ENCODE data around the gene PFDN4.
"Not testable (repeated sequence)": the region's sequence is repeated elsewhere in the genome, so short reads cannot be mapped to it uniquely, and the experiment has no call there.

PFDN4 gene

DNA sequence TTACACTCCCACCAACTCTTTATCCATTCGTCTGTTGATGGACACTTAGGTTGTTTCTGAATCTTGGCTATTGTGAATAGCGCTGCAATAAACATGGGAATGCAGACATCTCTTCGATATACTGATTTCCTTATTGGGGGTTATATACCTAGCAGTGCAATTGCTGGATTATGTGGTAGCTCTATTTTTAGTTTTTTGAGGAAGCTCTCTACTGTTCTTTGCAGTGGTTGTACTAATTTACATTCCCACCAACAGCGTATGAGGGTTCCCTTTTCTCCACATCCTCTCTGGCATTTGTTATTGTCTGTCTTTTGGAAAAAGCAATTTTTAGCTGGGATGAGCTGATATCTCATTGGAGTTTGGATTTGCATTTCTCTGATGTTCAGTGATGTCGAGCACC, 4.6 kb upstream of the PFDN4 start:
- no peak for DNase-seq

DNA sequence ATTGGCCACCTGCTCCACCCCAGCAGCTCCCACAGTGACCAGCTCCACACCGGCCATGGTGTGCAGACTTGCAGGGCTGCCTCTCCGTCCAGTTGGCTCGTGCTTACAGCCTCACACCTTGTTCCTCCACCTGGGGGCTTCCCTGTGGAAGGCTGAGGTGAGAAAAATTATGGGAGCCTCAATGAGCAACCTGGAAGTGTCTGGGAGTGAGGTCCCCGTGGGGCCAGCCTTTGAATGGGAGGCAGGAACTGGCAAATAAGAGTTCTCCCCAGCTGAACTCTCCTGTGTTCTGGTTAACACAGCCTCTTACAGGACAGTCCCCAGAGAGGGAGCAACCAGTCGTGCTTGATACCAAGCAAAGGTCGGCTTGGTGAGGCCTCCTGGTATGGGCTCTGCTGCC, 3.8 kb upstream of the PFDN4 start:
- no peak for DNase-seq

- no peak for DNase-seq
These were observed 3.4 kb upstream of the PFDN4 start for GRCh38 chr20:54204481-54204880.

DNA sequence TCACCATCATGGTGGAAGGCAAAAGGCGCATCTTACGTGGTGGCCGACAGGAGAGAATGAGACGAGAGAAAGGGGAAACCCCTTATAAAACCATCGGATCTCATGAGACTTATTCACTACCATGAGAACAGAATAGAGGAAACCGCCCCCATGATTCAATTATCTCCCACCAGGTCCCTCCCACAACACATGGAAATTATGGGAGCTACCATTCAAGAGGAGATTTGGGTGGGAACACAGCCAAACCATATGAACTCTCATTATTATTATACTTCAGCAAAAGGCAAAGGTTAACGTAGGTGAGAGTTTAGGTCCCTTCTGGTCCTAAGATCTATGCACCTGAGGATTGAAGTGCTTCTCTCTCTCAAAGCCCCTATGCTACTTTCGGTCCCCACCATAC, 2.4 kb upstream of the PFDN4 start:
- DNase-seq, result no peak

DNA sequence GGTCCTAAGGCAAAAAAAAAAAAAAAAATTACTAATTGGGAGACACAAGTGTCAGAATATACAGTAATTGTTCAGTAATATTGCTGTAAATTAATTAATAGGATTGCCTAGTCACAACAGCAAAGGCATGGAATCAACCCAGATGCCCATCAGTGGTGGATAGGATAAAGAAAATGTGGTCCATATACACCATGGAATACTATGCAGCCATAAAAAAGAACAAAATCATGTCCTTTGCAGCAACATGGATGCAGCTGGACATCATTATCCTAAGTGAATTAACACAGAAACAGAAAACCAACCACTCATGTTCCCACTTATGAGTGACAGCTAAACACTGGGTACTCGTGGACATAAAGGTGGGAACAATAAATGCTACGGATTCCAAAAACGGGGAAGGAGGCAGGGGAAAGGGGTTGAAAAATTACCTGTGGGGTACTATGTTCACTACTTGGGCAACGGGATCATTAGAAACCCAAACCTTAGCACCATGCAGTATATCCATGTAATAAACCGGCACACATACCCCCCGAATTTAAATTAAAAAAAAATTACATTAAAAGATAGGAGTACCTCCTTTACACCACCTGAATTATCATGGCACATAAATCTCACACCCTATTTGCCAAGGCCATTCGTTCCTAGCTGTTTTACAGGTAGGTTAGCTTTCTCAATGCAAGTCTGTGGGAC, 689 bp upstream of the PFDN4 start:
- no peak for DNase-seq

DNA sequence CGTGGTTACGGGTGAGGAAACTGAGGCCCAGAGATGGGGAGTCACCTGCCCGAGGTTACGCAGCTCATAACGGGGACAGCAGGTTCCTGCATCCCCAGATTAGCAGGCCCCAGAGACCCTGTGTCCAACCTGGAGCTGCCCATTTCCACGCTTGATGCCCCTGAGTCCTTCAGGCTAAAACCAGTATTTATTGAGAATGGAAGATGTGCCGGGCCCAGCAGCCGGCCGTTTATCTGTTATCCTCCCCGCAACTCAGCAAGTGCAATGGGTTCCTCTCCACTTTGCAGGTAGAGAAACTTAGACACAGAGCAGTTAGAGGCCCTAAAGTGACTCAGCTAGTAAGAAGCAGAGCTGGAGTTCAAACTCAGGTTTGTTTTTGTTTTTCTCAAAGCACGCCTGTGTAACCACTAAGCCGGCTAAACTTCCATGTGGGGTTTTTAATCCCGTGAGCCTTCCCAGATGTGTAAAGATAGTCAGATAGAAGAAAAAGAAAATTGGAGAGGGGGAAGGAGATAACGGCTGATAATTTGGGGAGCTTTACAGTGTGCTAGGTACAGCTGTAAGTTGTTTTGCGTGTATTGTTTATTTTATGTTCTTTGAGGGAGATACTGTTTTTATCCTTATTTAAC, 775 bp downstream of the PFDN4 start:
- DNase-seq, result peak; percentile 61

DNA sequence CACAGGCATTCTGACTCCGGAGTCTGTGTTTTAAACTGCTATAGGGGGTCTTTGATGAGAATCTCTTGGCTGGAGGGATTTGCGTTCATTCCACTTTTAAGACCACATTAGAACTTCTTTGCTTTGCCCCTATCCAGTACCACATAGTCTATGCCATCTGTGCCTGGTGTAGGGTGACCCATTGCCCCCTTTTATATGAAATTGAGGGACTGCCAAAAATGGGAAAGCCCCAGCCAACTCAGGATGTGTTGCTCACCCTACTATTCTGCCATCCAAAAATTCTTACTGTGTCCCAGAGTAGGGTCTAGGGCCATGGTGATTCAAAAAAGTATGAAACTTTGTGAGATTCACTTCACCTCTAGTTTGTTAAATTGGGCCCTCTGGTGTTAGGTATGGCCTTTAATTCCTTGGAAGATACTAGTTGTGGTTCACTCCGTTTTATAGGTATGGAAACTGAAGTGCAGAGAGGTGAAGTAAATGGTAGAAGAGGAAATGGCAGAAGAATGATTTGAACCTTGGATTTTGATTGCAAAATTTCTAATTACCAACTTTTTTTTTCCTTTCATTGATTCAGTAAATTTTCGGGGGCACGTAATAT, 1.4 kb downstream of the PFDN4 start:
- no peak for DNase-seq

DNA sequence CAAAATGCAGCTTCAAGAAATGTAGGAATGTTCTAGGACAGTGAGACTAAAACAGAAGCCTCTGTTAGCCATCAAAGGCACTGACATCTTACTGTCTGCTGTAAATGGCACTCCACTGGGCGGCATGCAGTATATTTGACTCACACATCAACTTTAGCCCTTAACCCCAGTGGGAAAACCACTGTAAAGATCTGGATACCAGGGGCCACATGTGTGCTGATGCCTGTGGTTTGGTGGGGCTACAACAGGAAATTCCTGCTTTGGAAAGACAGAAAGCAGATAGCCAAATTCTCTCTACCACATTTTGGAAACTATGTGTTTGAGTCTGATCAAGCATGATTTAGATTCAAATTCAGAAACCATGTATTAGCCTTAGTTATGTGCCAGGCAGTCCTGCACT, 4.3 kb downstream of the PFDN4 start:
- peak; percentile 94 for DNase-seq

DNA sequence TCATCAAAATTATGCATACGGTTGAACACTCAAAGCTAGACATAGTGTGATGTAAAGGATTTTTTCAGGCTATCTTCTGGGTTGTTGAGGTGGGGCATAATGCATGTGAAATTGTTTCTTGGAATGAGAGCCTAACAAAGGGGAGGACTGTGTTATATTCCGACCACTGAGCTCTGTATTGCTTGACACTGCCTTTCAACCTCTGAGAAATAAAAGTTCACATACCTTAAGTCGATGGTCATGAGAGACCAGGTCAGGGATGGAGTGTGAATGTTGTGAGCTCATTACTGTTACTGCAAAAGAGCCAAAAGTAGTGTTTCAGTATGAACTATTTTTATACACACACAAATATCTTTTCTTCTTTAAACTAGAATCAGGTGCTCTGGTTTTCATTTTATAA, 5.0 kb downstream of the PFDN4 start:
- DNase-seq, result no peak

- no peak for DNase-seq
These were observed 6.7 kb downstream of the PFDN4 start for GRCh38 chr20:54214566-54214965.

DNA sequence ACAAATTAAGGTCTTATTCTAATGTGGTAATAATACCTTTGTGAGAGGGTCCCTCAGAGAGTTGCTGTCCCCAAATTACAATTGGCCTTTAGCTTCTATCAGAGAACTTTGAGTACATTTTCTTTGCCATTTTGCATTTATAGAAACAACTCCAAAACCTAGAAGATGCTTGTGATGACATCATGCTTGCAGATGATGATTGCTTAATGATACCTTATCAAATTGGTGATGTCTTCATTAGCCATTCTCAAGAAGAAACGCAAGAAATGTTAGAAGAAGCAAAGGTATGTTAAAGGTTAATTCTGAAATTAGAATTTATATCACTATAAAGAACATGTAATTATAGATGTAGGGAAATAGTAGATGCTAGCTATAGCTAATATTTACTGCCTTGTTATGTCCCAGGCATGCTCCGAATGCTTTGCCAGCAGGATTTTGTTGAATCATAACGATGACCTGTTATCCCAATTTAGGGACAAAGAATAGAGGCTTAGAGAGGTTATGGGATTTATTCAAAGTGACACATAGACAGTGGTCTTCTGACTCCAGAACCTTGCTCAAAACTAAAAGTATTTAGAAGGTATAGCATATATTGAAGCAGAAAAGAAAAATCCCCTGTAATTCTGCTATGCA, 7.4 kb downstream of the PFDN4 start:
- no peak for DNase-seq

DNA sequence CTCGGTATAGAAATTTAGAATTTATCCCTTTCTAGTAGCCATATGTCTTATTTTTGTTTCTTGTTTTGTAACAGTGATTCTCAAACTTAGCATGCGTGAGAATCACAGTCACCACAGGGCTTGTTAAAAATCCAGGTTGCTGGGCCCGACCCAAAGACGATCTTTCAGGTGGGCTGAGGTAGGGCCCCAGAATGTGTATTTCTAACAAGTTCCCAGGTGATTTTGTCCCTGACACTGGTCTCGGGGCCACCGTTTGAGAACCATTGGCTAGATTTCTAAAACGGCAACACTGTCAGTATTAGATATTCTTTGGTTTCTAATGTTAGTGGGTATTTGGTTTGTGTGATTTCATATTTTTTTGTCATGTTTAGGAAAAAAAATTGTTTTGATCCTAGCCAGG, 9.9 kb downstream of the PFDN4 start:
- DNase-seq, result no peak

DNA sequence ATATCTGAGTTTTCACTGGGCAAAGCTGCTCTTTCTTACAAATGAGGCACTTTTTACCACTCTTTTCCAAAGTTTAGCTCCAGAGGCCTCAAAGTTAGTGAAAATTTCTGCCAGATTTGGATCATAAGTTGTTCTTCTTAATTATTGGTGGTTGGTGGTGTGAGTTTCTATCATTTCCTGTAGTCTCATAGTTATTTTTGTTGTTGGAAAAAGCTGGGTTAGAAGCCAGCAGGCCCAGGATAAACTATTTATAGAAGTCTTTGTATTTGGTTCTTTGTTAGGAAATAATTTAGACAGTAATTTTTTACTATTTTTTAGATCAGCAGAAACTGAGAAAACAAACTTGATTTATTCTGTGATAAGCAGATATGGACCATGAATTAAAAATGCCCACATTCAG, 10.6 kb downstream of the PFDN4 start:
- DNase-seq, result no peak

- DNase-seq, result peak; percentile 55
These were observed 12.0 kb downstream of the PFDN4 start for GRCh38 chr20:54219751-54220426.

DNA sequence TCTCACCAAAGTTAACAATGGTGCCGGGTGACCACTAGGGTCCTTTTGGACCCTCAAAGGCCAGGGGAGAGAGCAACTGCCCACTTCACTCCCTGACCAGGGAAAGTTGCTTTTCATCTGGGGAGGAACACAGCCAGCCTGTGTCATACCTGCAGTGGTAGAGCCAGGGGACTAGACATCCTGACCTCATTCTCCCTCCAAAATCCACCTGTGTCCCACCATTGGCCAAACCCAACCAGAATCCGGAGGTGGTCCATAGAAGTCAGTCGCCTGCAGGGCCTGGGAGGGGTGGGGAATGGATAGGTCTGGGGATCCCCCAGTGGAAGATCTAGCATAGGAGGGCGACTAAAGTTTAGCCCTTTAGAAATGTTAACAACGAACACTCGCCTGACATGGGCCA, 12.8 kb downstream of the PFDN4 start:
- DNase-seq, result no peak

GRCh38 chr20:54221353-54221752, 13.5 kb downstream of the PFDN4 start:
- no peak for DNase-seq

GRCh38 chr20:54221996-54222890, 14.4 kb downstream of the PFDN4 start:
- no peak for DNase-seq

- no peak for DNase-seq
These were observed 15.4 kb downstream of the PFDN4 start for GRCh38 chr20:54223285-54223684.

DNA sequence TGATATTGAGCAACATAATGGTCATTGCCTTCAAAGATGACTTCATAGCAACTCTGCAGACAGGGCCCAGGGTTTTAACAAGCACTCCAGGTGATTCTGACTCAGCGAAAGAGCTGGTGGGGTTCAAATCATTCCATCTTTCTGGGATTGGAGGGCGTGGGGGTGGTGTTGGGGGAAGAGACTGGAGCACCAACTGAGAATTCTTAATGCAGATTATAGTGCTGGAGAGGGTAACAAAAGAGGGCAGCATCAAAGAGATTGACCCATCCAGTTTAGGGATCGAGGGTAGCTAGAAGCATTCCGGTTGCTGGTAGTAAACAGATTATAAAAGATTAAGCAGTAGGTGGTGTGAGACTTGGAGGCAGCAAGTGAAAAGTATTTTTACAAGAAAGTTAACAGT, 15.9 kb downstream of the PFDN4 start:
- DNase-seq, result no peak

- DNase-seq, result not testable (repeated sequence)
These were observed 16.8 kb downstream of the PFDN4 start for GRCh38 chr20:54224642-54225041.

DNA sequence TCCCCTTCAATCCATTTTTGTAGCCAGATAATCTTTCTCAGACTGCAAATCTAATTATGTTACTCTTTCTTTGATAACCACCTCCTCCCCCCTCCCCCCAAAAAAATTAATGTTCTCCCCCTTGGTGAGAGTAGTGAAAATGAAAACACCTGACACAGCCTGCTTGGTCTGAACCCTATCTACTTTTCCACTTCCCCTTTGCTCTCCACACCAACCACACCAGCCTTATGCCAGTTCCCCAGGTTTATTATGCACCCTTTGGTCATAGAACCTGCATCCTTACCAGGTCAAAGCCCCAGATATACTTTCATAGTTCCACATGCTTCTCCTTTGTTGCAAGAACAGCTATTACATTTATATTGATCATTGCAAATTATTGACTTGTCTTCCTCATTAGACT, 19.4 kb downstream of the PFDN4 start:
- no peak for DNase-seq

- no peak for DNase-seq
These were observed 19.9 kb downstream of the PFDN4 start for GRCh38 chr20:54227751-54228150.

GRCh38 chr20:54228841-54229240, 21.0 kb downstream of the PFDN4 start:
- no peak for DNase-seq

Data from fibroblast of skin of right quadriceps (primary cell).